LoVo (cell line): Measurements from ENCODE around the gene PSMB4.
"Not testable (repeated sequence)": the region's sequence is repeated elsewhere in the genome, so short reads cannot be mapped to it uniquely, and the experiment has no call there.

Experiments
- DNase-seq: peaks from one replicate; pipeline ENCODE4 v3.0.0-alpha.2; 2016; ENCODE audit warnings: low spot score

The PSMB4 gene

DNA sequence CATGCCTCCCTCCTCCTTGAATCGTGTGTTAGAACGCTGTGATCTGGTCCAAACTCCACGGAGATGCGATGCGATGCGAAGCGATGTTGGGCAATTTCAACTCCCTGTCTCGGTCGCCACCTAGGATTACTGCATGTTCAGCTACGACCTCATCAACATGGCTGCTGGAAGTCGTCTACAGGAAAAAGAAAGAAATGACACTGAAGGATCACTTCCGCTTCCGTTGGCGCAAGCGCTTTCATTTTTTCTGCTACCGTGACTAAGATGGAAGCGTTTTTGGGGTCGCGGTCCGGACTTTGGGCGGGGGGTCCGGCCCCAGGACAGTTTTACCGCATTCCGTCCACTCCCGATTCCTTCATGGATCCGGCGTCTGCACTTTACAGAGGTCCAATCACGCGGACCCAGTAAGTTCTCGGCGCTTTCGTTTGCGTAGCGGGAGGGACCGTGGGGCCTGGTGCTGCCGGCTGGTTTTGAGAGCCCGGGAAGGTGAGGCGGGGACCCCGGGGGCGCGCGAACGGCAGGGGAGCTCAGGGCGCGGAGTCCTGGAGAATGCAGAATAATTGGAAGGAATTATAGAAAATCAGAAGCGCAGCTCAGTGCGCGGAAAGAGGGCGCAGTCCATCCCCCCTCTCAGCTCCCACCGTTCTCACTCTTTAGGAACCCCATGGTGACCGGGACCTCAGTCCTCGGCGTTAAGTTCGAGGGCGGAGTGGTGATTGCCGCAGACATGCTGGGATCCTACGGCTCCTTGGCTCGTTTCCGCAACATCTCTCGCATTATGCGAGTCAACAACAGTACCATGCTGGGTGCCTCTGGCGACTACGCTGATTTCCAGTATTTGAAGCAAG lies at the start of gene PSMB4:
TSS of gene PSMB4 (plus strand) at position 250 of the 848 bp plus-strand sequence. CDS start at position 265, 15 bp downstream.
- peak; percentile 92 for DNase-seq

DNA sequence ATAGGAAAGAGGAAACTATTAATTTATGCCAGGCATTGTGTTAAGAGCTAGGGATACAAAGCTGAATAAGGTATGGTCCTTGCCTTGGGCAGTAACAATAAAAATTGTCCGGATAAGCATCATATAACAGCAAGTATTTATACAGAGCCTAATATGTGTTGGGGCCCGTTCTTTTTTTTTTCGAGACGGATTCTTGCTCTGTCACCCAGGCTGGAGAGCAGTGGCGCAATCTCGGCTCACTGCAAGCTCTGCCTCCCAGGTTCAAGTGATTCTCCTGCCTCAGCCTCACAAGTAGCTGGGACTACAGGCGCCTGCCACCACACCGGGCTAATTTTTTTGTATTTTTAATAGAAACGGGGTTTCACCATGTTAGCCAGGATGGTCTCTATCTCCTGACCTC lies 49.0 kb upstream of the PSMB4 start:
- not testable (repeated sequence) for DNase-seq

GRCh38 chr1:151352021-151352718 lies 47.2 kb upstream of the PSMB4 start:
- no peak for DNase-seq

- DNase-seq: no peak
These were observed 42.7 kb upstream of the PSMB4 start for GRCh38 chr1:151356696-151357095.

- no peak for DNase-seq
These were observed 37.5 kb upstream of the PSMB4 start for GRCh38 chr1:151361883-151362282.

GRCh38 chr1:151362308-151363155 lies 36.8 kb upstream of the PSMB4 start:
- no peak for DNase-seq

DNA sequence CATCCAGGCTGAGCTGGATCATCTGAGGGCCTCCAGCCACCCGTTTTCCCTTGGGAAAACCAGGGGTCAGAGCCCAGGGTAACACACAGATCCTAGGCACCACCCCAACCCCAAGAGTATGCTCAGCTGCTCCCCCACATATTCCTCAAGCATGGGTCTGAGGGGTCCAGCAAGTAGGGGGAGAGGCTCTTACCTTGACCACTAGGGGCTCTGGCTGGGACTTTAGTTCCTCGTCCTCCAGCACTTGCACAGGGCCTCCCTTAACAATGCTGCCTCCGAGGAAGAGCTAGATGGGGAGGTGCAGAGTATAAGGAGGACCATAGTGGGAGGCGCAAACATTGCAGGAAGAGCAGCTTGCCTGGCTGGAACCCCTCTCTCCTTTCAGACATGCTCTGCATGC lies 34.4 kb upstream of the PSMB4 start:
- DNase-seq: no peak

GRCh38 chr1:151367658-151368392 lies 31.5 kb upstream of the PSMB4 start:
- no peak for DNase-seq

DNA sequence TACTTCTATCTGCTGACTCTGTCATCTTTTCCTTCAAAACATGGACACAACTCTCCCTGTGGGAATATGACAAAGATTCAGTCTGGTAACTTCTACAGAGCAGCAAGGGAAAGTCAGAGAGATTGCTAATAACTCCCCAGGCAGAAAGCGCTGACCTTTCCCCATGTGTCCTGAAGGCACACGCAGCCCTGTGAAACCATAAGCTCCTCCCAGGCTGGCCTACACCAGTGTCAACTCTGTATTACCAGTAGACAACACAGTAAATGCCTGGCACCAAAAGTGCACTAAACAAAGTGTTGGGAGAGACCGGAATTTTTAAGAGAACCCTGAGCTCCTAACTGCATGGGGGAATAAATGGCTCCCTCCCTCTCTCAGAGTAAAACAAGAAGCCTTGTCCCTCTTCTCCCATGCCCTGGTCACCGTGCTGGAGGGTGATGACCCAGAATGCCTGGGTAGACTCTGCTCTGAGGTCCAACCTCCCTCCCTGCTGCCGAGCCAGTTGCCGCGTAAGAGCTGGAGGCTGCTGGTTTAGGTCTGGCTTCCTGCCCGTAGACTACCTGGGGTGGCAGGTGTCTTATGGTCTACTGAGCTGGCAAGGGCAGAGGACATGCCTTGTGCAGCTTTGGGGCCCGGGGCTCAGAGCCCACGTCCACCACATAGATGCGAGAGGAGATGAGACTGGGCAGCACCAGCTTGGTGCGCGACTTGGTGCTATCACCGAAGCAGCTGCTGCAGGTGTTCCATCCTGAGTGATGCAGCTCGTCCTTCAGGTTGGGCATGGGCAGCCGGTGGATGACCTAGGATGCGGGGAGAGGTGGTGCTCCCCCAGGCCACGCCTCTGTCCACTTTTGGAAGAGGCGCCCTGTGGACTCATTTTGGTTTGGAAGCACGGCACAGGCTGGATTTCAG lies 30.7 kb upstream of the PSMB4 start:
- no peak for DNase-seq

DNA sequence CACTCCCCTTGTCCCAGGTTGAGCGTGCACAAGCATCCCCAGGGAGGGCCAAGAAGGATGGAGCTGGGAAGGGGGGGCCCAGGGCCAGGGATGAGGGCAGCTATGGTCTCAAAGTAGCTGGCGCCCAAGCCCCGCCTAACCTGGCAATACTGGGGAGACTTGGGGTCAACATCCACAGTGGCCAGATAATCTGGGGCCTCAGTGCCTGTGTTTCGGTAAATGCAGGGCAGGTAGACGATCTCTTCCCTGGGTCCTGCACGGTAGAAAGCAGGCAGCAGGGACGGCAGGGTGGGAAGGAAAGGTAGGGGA lies 30.1 kb upstream of the PSMB4 start:
- no peak for DNase-seq

- no peak for DNase-seq
These were observed 29.7 kb upstream of the PSMB4 start for GRCh38 chr1:151369621-151370048.

DNA sequence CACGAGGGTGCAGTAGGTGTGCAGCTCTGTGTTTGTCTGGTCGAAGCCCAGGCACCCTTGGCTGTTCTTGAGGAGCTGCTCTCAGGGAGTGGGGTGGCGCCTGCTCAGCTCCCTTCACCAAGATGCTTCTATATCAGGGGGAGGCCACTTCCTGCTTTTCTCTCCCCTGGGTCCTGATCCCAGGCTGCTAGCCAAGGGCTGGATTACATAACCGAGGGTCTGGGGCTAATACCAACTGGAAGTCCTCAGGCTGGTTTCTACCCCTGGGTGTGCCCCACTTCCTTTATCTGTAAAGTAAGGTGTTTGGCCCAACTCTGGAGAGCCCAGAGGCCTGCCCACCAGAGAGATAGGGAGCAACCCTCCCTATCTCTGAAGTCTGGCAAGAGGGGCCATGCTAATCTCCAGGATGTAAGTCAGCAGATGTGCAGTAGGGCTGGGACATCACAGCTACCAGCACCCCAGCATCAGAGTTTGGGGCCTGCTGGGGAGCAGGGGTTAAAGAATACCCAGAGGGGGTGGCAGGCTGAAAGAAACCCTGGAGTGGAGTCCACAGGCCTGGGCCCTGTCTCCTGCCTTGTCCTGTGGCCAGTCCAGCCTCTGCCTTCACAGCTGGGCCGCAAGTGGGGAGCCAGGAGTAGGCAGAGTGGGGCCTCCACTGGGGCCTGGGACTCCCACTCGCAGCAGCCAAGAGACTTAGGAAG lies 29.0 kb upstream of the PSMB4 start:
- no peak for DNase-seq

GRCh38 chr1:151371370-151372057 lies 27.9 kb upstream of the PSMB4 start:
- no peak for DNase-seq

- peak; percentile 44 for DNase-seq
These were observed 27.1 kb upstream of the PSMB4 start, which contains the start of gene SELENBP1 for GRCh38 chr1:151372058-151372934. SELENBP1 (minus strand) TSS chr1:151372705; CDS start chr1:151372641, 64 bp downstream.

- no peak for DNase-seq
These were observed 26.2 kb upstream of the PSMB4 start for GRCh38 chr1:151373196-151373595.

DNA sequence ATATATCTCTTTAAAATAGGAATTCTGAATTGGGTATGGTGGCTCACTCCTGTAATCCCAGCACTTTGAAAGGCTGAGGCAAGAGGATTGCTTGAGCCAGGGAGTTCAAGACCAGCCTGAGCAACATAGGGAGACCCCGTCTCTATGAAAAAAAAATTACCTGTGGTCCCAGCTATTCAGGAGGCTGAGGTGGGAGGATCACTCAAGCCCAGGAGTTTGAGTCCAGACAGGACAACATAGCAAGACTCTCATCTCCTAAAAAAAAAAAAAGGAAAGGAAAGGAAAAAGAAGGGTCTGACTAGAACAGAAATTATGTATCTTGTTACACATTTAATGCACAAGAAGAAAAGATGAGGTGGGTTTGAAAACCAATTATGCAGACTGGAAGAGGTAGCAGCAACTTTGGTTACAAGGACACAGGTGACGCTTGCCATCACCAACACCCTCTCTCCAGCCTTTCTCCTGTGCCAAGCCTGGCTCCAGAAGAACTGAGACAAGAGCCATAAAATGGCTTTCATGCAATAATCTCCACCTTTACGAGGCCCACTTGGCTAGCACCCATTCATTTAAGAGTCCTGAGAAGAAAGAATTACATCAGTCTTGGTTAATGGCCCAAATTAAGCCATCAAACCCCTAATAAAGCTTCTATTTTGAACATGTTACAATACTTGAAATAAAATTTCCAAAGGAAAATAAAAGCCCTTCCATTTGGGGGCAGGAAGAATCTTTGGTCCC lies 22.1 kb upstream of the PSMB4 start:
- DNase-seq: no peak

DNA sequence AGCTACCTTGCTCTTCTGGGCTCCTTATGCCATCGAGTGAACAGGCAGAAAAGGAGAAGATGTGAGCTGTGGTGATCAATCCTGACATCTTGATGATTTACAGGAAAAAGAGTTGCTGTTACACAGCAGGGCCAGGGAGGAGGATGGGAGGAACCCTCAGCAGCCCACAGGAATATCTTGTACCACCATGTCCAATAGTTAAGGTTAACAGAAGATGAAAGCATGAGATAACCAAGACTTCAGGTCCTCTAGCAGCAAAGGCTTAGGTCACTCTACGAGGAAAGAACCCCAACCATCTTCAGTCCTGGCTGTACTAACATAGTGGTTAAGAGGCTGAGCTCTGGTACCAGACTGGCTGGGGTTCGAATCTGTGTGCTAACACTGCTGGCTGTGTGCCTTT lies 14.8 kb upstream of the PSMB4 start:
- no peak for DNase-seq

DNA sequence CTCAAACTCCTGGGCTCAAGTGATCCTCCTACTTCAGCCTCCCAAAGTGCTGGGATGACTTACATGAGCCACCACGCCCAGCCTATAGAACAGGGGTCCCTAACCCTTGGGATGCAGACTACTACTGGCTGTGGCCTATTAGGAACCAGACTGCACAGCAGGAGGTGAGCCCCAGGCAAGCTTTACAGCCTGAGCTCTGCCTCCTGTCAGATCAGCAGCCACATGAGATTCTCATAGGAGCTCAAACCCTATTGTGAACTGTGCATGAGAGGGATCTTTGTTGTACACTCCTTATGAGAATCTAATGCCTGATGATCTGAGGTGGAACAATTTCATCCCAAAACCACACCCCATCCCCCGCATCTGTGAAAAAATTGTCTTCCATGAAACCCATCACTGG lies 13.4 kb upstream of the PSMB4 start:
- DNase-seq: no peak
